Upper lobe of left lung (tissue), 6 donors: ENCODE results near the gene NPC2. TPM values are rescaled to one million over a fixed set of nuclear protein-coding genes. Genes with fewer than 3 reads are reported as not detected.
A peak's percentile ranks its signal among the peaks of the same experiment; 100 is the strongest.

Experiments
- ATAC-seq, 2 donors: fragments of 200-7000 bp; cut with Tn5 transposase; one replicate each; pipeline ENCODE4 v1.9.1; 2022; ENCODE audit warnings: mild to moderate bottlenecking in 2 of 2, moderate library complexity in 2 of 2; ENCODE audit not compliant: low FRiP score in 2 of 2
- DNase-seq, 2 donors: peaks; one replicate each; pipeline ENCODE4 v3.0.0-alpha.2; 2019 to 2020
- H3K27ac ChIP-seq, 4 donors: fragments of 200-600 bp; sonication (generic); one replicate each; pipeline ENCODE4 v1.5.1; 2016 to 2019
- H3K27me3 ChIP-seq, 4 donors: fragments of 200-600 bp; sonication (generic); one replicate each; pipeline ENCODE4 v1.5.1; 2017 to 2019
- H3K36me3 ChIP-seq, 4 donors: fragments of 200-600 bp; sonication (generic); one replicate each; pipeline ENCODE4 v1.5.1; 2016 to 2019
- H3K4me1 ChIP-seq, 4 donors: fragments of 200-600 bp; sonication (generic); one replicate each; pipeline ENCODE4 v1.5.1; 2018 to 2019
- H3K4me3 ChIP-seq, 4 donors: fragments of 200-600 bp; sonication (generic); one replicate each; pipeline ENCODE4 v1.5.1; 2017 to 2019; ENCODE audit warnings: mild to moderate bottlenecking in 2 of 4, moderate library complexity in 1 of 4
- H3K9me3 ChIP-seq, 4 donors: fragments of 200-600 bp; sonication (generic); one replicate each; pipeline ENCODE4 v1.5.1; 2018 to 2019
- CTCF ChIP-seq, 6 experiments: fragments of 450-650 bp in 4 of 6; fragments of 200-600 bp in 2 of 6; sonication (generic) in 2 of 6; IDR thresholded peaks; one replicate each; pipeline ENCODE4 v1.5.1; 2016 to 2019; ENCODE audit warnings: antibody characterized with exemption in 6 of 6
- EP300 ChIP-seq, 4 donors: sonication (generic); formaldehyde crosslinking; IDR thresholded peaks; one replicate each; pipeline ENCODE4 v1.5.1; 2017; ENCODE audit warnings: antibody characterized with exemption in 4 of 4, control low read depth in 2 of 4
- POLR2A ChIP-seq, 4 donors: fragments of 450-650 bp; IDR thresholded peaks; one replicate each; pipeline ENCODE4 v1.5.1; 2016 to 2017; ENCODE audit warnings: antibody characterized with exemption in 4 of 4, mild to moderate bottlenecking in 2 of 4
- POLR2AphosphoS5 ChIP-seq, 2 donors: sonication (generic); formaldehyde crosslinking; IDR thresholded peaks; one replicate each; pipeline ENCODE4 v1.5.1; 2017; ENCODE audit warnings: antibody characterized with exemption in 2 of 2
- WGBS, 2 donors: methylation state at CpG; one replicate each; pipeline ENCODE4 v1.1.5; 2017 to 2018; 5-methylcytosine and 5-hydroxymethylcytosine counted together
- total RNA-seq, 6 donors: library from RNA; depleted of rRNA in 4 of 6; stranded (reverse); fragments of >200 nt in 4 of 6; gene quantifications; one replicate each; pipeline versions ENCODE4 v1.1.0 to v1.2.1, GENCODE V29; 2016 to 2021
- donor health status: DM: no; HTN: no; CAD: no; lungs with moderate emphysema.
- donor health status: DM: no; HTN: yes; CAD: no; lungs with severe emphysema.

Gene NPC2
- total RNA-seq, 6 donors from 2014 or later, result 351 to 1,281 (median 524) TPM

GRCh38 chr14:74488786-74489397 is 4.2 kb downstream of the NPC2 start:
- Histone ChIP-seq H3K27ac (peak overlapping the region in 1 of 4 donors; percentile 1), H3K36me3 (peaks cover 3 to 22% (median 11%) of the 10 kb centered on the region in 4 donors), H3K27me3 (no peaks in the 10 kb centered on the region), H3K4me1 (peaks cover 8 to 63% (median 41%) of the 10 kb centered on the region in 4 donors), H3K4me3 (peak overlapping the region in 1 of 4 donors; percentile 26), H3K9me3 (no peaks in the 10 kb centered on the region)
- TF ChIP-seq EP300 (IDR thresholded peaks at IDR 0.05), result peak in 1 of 4 donors; percentile 40
- no peak for TF ChIP-seq CTCF (IDR thresholded peaks at IDR 0.05)
- no peak for ATAC-seq
- no peak for DNase-seq

- WGBS, 2 donors, result 63 to 67% methylated on average over 3 of the region's 3 CpGs
- no peak overlapping the region for H3K27ac ChIP-seq
- no peaks in the 10 kb centered on the region for H3K27me3 ChIP-seq
- H3K9me3 ChIP-seq, result no peaks in the 10 kb centered on the region
- H3K36me3 ChIP-seq, result peaks cover 15 to 48% (median 36%) of the 10 kb centered on the region in 4 donors
- DNase-seq, result no peak
- H3K4me1 ChIP-seq, result peaks cover 3 to 54% (median 31%) of the 10 kb centered on the region in 4 donors
- TF ChIP-seq POLR2AphosphoS5 (IDR thresholded peaks at IDR 0.05), result no peak
- no peak for ATAC-seq
- H3K4me3 ChIP-seq, result no peak overlapping the region
These were observed 6.9 kb downstream of the NPC2 start for GRCh38 chr14:74486164-74486563.

GRCh38 chr14:74483321-74483720 is 9.8 kb downstream of the NPC2 start:
- no peaks in the 10 kb centered on the region for H3K9me3 ChIP-seq
- H3K27me3 ChIP-seq, result no peaks in the 10 kb centered on the region
- H3K27ac ChIP-seq, result no peak overlapping the region
- TF ChIP-seq EP300 (IDR thresholded peaks at IDR 0.05), result no peak
- TF ChIP-seq CTCF (IDR thresholded peaks at IDR 0.05), result no peak
- TF ChIP-seq POLR2AphosphoS5 (IDR thresholded peaks at IDR 0.05), result no peak
- no peak for TF ChIP-seq POLR2A (IDR thresholded peaks at IDR 0.05)
- H3K36me3 ChIP-seq, result peaks cover 24 to 76% (median 62%) of the 10 kb centered on the region in 4 donors
- H3K4me1 ChIP-seq, result peaks cover 3 to 26% (median 19%) of the 10 kb centered on the region in 4 donors
- ATAC-seq, result no peak
- no peak for DNase-seq
- H3K4me3 ChIP-seq, result no peak overlapping the region

- Histone ChIP-seq H3K9me3 (no peaks in the 10 kb centered on the region), H3K4me3 (no peak overlapping the region), H3K27me3 (no peaks in the 10 kb centered on the region), H3K4me1 (peaks cover 3 to 19% (median 14%) of the 10 kb centered on the region in 4 donors), H3K27ac (no peak overlapping the region), H3K36me3 (peaks cover 24 to 84% (median 62%) of the 10 kb centered on the region in 4 donors)
- 85 to 88% methylated on average over 3 of the region's 3 CpGs for WGBS, 2 donors
- no peak for TF ChIP-seq EP300 (IDR thresholded peaks at IDR 0.05)
- DNase-seq (no peak), ATAC-seq (no peak)
These were observed 10.5 kb downstream of the NPC2 start for GRCh38 chr14:74482571-74482970.

- ATAC-seq (no peak), DNase-seq (no peak)
- Histone ChIP-seq H3K36me3 (peaks cover 24 to 92% (median 68%) of the 10 kb centered on the region in 4 donors), H3K4me3 (no peak overlapping the region), H3K27me3 (no peaks in the 10 kb centered on the region), H3K27ac (no peak overlapping the region), H3K4me1 (peaks cover 0 to 3% (median 0%) of the 10 kb centered on the region in 4 donors), H3K9me3 (no peaks in the 10 kb centered on the region)
- WGBS, 2 donors, result 72 to 75% methylated on average over 2 to 4 of the region's 4 CpGs
- no peak for TF ChIP-seq POLR2AphosphoS5 (IDR thresholded peaks at IDR 0.05)
These were observed 13.1 kb downstream of the NPC2 start for GRCh38 chr14:74480046-74480445.

- Histone ChIP-seq H3K4me1 (peaks cover 0 to 2% (median 0%) of the 10 kb centered on the region in 4 donors), H3K9me3 (no peaks in the 10 kb centered on the region), H3K36me3 (peaks cover 22 to 92% (median 72%) of the 10 kb centered on the region in 4 donors), H3K4me3 (no peak overlapping the region), H3K27me3 (no peaks in the 10 kb centered on the region), H3K27ac (no peak overlapping the region)
- no peak for ATAC-seq
- 96 to 97% methylated on average over 2 of the region's 2 CpGs for WGBS, 2 donors
- DNase-seq, result no peak
- TF ChIP-seq CTCF (IDR thresholded peaks at IDR 0.05), result peak in 5 of 6 experiments; percentile 27 to 60 (median 54)
- no peak for TF ChIP-seq POLR2AphosphoS5 (IDR thresholded peaks at IDR 0.05)
- TF ChIP-seq POLR2A (IDR thresholded peaks at IDR 0.05), result no peak
These were observed 14.0 kb downstream of the NPC2 start for GRCh38 chr14:74478996-74479635.
